Mesenchymal stem cell (in vitro differentiated cells and primary cell): ENCODE results near the gene TBC1D19.

Experiments
- DNase-seq: peaks from one replicate; pipeline ENCODE4 v3.0.0-alpha.2; 2013
- H2AFZ ChIP-seq: one replicate; pipeline ENCODE4 v1.6.1; 2013; ENCODE audit warnings: low read depth, mild to moderate bottlenecking, control low read depth, inconsistent platforms, low read length, moderate library complexity
- H2AK5ac ChIP-seq: 2 replicates; pipeline ENCODE4 v1.6.1; 2013; ENCODE audit warnings: low read length, moderate library complexity, mild to moderate bottlenecking, inconsistent platforms; ENCODE audit not compliant: severe bottlenecking
- H2BK120ac ChIP-seq: one replicate; pipeline ENCODE4 v1.6.1; 2013; ENCODE audit warnings: low read depth, mild to moderate bottlenecking, inconsistent platforms, low read length, moderate library complexity
- H2BK12ac ChIP-seq, 2 experiments: one replicate each; pipeline ENCODE4 v1.6.1; 2013; ENCODE audit warnings: inconsistent platforms in 2 of 2, low read length in 2 of 2, mild to moderate bottlenecking in 2 of 2, moderate library complexity in 2 of 2, control low read depth in 1 of 2
- H2BK15ac ChIP-seq: one replicate; pipeline ENCODE4 v1.6.1; 2013; ENCODE audit warnings: mild to moderate bottlenecking, low read depth, inconsistent platforms; ENCODE audit not compliant: poor library complexity, severe bottlenecking
- H2BK5ac ChIP-seq: 2 replicates; pipeline ENCODE4 v1.6.1; 2013; ENCODE audit warnings: low read depth, mild to moderate bottlenecking, low read length, control low read depth, inconsistent platforms; ENCODE audit not compliant: poor library complexity, severe bottlenecking
- H3K14ac ChIP-seq, 2 experiments: one replicate each; pipeline ENCODE4 v1.6.1; 2013; ENCODE audit warnings: inconsistent platforms in 2 of 2, low read length in 2 of 2, control low read depth in 1 of 2, mild to moderate bottlenecking in 1 of 2, moderate library complexity in 1 of 2
- H3K18ac ChIP-seq, 2 experiments: one replicate each; pipeline ENCODE4 v1.6.1; 2013; ENCODE audit warnings: inconsistent platforms in 2 of 2, low read length in 2 of 2, control low read depth in 1 of 2, low read depth in 1 of 2, mild to moderate bottlenecking in 1 of 2
- H3K23ac ChIP-seq, 2 experiments: one replicate each; pipeline ENCODE4 v1.6.1; 2013; ENCODE audit warnings: inconsistent platforms in 2 of 2, low read length in 2 of 2, mild to moderate bottlenecking in 2 of 2, moderate library complexity in 2 of 2, control low read depth in 1 of 2
- H3K27ac ChIP-seq: 2 replicates; pipeline ENCODE4 v1.5.1; 2013; ENCODE audit warnings: mild to moderate bottlenecking, moderate library complexity, low read length, control low read depth, inconsistent platforms; ENCODE audit not compliant: poor library complexity, severe bottlenecking
- H3K27me3 ChIP-seq, 2 experiments: 2 replicates each; pipeline versions ENCODE4 v1.6.1 to v1.7.0; 2013; ENCODE audit warnings: low read length in 2 of 2, mild to moderate bottlenecking in 2 of 2, moderate library complexity in 2 of 2, control low read depth in 1 of 2, inconsistent platforms in 1 of 2; ENCODE audit not compliant: control insufficient read depth in 1 of 2, insufficient read depth in 1 of 2
- H3K36me3 ChIP-seq, 2 experiments: 2 replicates each; pipeline versions ENCODE4 v1.6.1 to v1.7.0; 2013; ENCODE audit warnings: low read length in 2 of 2, control low read depth in 1 of 2, inconsistent platforms in 1 of 2, low read depth in 1 of 2, mild to moderate bottlenecking in 1 of 2; ENCODE audit not compliant: insufficient read depth in 2 of 2, control insufficient read depth in 1 of 2
- H3K4ac ChIP-seq, 2 experiments: one replicate each; pipeline ENCODE4 v1.6.1; 2013; ENCODE audit warnings: inconsistent platforms in 2 of 2, low read length in 2 of 2, mild to moderate bottlenecking in 2 of 2, moderate library complexity in 2 of 2, control low read depth in 1 of 2, low read depth in 1 of 2
- H3K4me1 ChIP-seq: 2 replicates; pipeline ENCODE4 v1.6.1; 2013; ENCODE audit warnings: low read depth, low read length, control low read depth; ENCODE audit not compliant: control insufficient read depth, insufficient read depth
- H3K4me2 ChIP-seq: 2 replicates; pipeline ENCODE4 v1.6.1; 2013; ENCODE audit warnings: low read length, mild to moderate bottlenecking, inconsistent platforms; ENCODE audit not compliant: poor library complexity, severe bottlenecking
- H3K4me3 ChIP-seq, 2 experiments: 2 replicates each; pipeline versions ENCODE4 v1.5.1 to v1.7.0; 2013; ENCODE audit warnings: low read length in 2 of 2, mild to moderate bottlenecking in 2 of 2, control low read depth in 1 of 2, low read depth in 1 of 2; ENCODE audit not compliant: insufficient read depth in 1 of 2
- H3K79me1 ChIP-seq: replicated peaks from 2 replicates; pipeline ENCODE4 v1.6.1; 2013; ENCODE audit warnings: mild to moderate bottlenecking, control low read depth, low read length, inconsistent platforms; ENCODE audit not compliant: poor library complexity, severe bottlenecking
- H3K9ac ChIP-seq: 2 replicates; pipeline ENCODE4 v1.7.0; 2013; ENCODE audit warnings: mild to moderate bottlenecking, low read length, moderate library complexity
- H3K9me3 ChIP-seq: 2 replicates; pipeline ENCODE4 v1.7.0; 2013; ENCODE audit warnings: mild to moderate bottlenecking, low read length; ENCODE audit not compliant: control insufficient read depth
- H4K8ac ChIP-seq: one replicate; pipeline ENCODE4 v1.6.1; 2013; ENCODE audit warnings: inconsistent platforms, mild to moderate bottlenecking, low read length, moderate library complexity
- H4K91ac ChIP-seq: one replicate; pipeline ENCODE4 v1.6.1; 2013; ENCODE audit warnings: mild to moderate bottlenecking, low read length, inconsistent platforms
- WGBS: methylation state at CpG from one replicate; pipeline ENCODE4 v1.1.7; 2013; ENCODE audit warnings: mixed read lengths; 5-methylcytosine and 5-hydroxymethylcytosine counted together

The TBC1D19 gene

DNA sequence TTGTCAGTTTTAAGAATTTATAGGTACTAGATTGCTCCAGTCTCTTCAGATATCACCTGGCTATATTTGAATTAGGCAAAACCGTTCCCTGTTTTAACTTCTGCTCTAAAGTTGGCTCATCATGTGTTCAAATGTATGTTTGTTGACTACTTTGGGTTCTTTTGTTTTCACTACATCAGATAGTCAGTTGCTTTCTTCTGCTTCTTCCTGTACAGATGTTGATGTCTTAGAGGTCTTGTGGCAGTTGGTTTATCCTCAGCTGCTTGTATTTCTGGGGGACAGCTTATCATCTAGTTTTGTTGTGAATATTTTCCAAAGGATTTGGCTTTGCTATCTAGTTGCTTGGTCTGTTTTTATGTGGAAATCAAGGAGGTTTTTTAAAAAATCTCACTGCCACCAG is 28.0 kb downstream of the TBC1D19 start:
- no peak overlapping the region for H3K9ac ChIP-seq
- H3K79me1 ChIP-seq, result peaks cover 3% of the 10 kb centered on the region
- no peak for DNase-seq
- no peak overlapping the region for H4K91ac ChIP-seq
- no peak overlapping the region for H3K4me3 ChIP-seq
- H3K4ac ChIP-seq, result no peak overlapping the region
- no peak overlapping the region for H4K8ac ChIP-seq
- no peak overlapping the region for H3K27ac ChIP-seq
- H2BK5ac ChIP-seq, result no peak overlapping the region
- H3K23ac ChIP-seq, result no peak overlapping the region
- H2BK15ac ChIP-seq, result no peak overlapping the region
- no CpG with 5 or more reads among the region's 1 CpG for WGBS
- H2BK12ac ChIP-seq, result no peak overlapping the region
- peaks cover 0 to 15% of the 10 kb centered on the region in 2 experiments for H3K36me3 ChIP-seq
- H3K18ac ChIP-seq, result no peak overlapping the region
- H3K27me3 ChIP-seq, result no peaks in the 10 kb centered on the region
- H3K4me2 ChIP-seq, result no peak overlapping the region
- H3K9me3 ChIP-seq, result no peaks in the 10 kb centered on the region
- no peak overlapping the region for H3K14ac ChIP-seq
- no peak overlapping the region for H2AFZ ChIP-seq
- no peak overlapping the region for H2AK5ac ChIP-seq
- H2BK120ac ChIP-seq, result no peak overlapping the region
- peaks cover 2% of the 10 kb centered on the region for H3K4me1 ChIP-seq

DNA sequence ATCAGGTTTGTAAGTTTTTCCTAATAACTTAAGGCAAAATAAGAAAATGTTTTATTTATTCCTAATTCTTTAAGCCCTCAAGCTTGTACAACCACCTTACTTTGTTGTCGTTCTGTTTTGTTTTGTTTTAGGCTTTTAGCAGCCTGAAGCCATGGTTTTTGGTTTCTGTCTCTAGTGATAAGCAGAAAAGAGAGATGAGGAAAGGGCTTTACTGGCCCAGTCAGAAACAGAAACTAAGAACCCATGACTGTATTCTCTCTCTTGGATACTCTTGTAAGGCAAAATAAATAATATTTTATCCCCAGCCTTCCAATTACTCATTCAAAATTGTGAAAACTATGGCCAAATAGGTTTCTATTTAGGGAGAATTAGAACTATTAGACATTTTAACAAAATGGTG is 29.4 kb downstream of the TBC1D19 start:
- no peak overlapping the region for H4K91ac ChIP-seq
- 100% methylated on average over 1 of the region's 1 CpG for WGBS
- peak overlapping the region; percentile 59 for H3K9ac ChIP-seq
- DNase-seq, result peak; percentile 40
- no peak overlapping the region for H2BK15ac ChIP-seq
- H3K14ac ChIP-seq, result no peak overlapping the region
- no peak overlapping the region for H2BK12ac ChIP-seq
- no peaks in the 10 kb centered on the region for H3K9me3 ChIP-seq
- H3K18ac ChIP-seq, result no peak overlapping the region
- no peak overlapping the region for H3K4ac ChIP-seq
- no peaks in the 10 kb centered on the region for H3K4me1 ChIP-seq
- H2BK5ac ChIP-seq, result no peak overlapping the region
- H3K79me1 ChIP-seq, result peaks cover 10% of the 10 kb centered on the region
- H2AFZ ChIP-seq, result no peak overlapping the region
- peaks cover 0 to 29% of the 10 kb centered on the region in 2 experiments for H3K36me3 ChIP-seq
- no peaks in the 10 kb centered on the region for H3K27me3 ChIP-seq
- H2AK5ac ChIP-seq, result no peak overlapping the region
- no peak overlapping the region for H3K23ac ChIP-seq
- H2BK120ac ChIP-seq, result no peak overlapping the region
- no peak overlapping the region for H3K27ac ChIP-seq
- H4K8ac ChIP-seq, result no peak overlapping the region
- no peak overlapping the region for H3K4me2 ChIP-seq
- H3K4me3 ChIP-seq, result peak overlapping the region in 1 of 2 experiments; percentile 36

DNA sequence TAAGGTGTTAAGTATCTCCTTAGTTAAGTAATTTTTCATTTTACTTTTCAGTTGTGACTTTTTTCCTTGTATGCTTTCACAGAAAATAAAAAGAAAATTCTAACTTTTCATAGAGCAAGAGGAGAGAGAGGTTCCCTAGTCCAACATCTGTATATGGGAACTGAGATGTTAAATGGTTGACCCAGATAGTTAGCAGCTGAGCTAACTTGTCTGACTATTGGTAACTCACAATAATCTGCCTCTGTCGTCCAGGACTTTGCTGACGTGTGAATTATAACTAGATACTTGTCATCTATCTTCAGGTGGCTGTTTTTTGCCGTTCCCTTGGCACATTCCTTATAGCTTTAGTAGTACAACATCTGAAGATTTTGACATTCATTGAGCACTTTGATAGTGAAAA is 29.9 kb downstream of the TBC1D19 start:
- 83% methylated on average over 3 of the region's 3 CpGs for WGBS
- peak overlapping the region; percentile 59 for H3K9ac ChIP-seq
- H3K4me2 ChIP-seq, result no peak overlapping the region

DNA sequence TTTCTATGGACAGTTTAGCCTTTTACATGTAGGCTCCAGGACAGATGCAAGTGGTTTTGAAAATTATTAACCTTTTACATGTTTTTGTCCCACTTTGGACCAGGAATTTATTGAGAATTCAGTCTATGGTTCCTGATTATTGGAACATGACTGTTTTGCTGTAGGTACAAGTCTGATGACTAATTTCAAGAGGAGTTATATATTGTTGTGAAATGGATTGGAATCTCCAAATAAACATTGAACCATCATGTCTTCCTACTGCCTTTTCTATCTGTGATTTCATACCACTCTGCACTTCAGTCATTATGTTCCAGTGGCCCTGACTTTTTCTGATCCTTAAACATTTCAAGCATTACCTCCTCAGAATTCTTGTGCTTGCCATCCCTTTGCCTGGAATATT is 35.9 kb downstream of the TBC1D19 start:
- Histone ChIP-seq H3K27me3 (no peaks in the 10 kb centered on the region), H3K23ac (no peak overlapping the region), H3K9me3 (no peaks in the 10 kb centered on the region), H2AK5ac (no peak overlapping the region), H3K79me1 (peaks cover 14% of the 10 kb centered on the region), H2AFZ (no peak overlapping the region), H2BK12ac (no peak overlapping the region), H2BK15ac (no peak overlapping the region), H3K18ac (no peak overlapping the region), H3K4me1 (no peaks in the 10 kb centered on the region), H2BK5ac (no peak overlapping the region), H4K91ac (no peak overlapping the region), H3K14ac (no peak overlapping the region), H4K8ac (no peak overlapping the region), H3K4ac (no peak overlapping the region), H2BK120ac (no peak overlapping the region), H3K27ac (peak overlapping the region; percentile 42), H3K9ac (no peak overlapping the region), H3K36me3 (peaks cover 0 to 57% of the 10 kb centered on the region in 2 experiments), H3K4me2 (no peak overlapping the region), H3K4me3 (peak overlapping the region in 1 of 2 experiments; percentile 36)
- DNase-seq, result peak; percentile 54

More for the DNA sequence above, 29.9 kb downstream of the TBC1D19 start:
- Histone ChIP-seq H2AFZ (no peak overlapping the region), H4K8ac (no peak overlapping the region), H3K79me1 (peaks cover 11% of the 10 kb centered on the region), H2BK12ac (no peak overlapping the region), H3K4me3 (peak overlapping the region in 1 of 2 experiments; percentile 36), H3K4me1 (no peaks in the 10 kb centered on the region), H2AK5ac (no peak overlapping the region), H2BK15ac (no peak overlapping the region), H3K14ac (peak overlapping the region in 1 of 2 experiments; percentile 65), H3K18ac (no peak overlapping the region), H2BK120ac (no peak overlapping the region), H4K91ac (no peak overlapping the region), H3K9me3 (no peaks in the 10 kb centered on the region), H2BK5ac (no peak overlapping the region), H3K27ac (no peak overlapping the region), H3K27me3 (no peaks in the 10 kb centered on the region), H3K23ac (no peak overlapping the region), H3K36me3 (peaks cover 0 to 32% of the 10 kb centered on the region in 2 experiments), H3K4ac (no peak overlapping the region)
- DNase-seq, result no peak
